H9 (cell line): ENCODE data around the gene NPBWR2. TPM values are rescaled to one million over a fixed set of nuclear protein-coding genes. Genes with fewer than 3 reads are reported as not detected.

Source experiments
- DNase-seq: peaks from one replicate; pipeline ENCODE4 v3.0.0-alpha.2; 2017
- H2AFZ ChIP-seq: one replicate; pipeline ENCODE4 v1.6.1; 2013; ENCODE audit warnings: mild to moderate bottlenecking, low read length, control low read depth, moderate library complexity
- H2AK5ac ChIP-seq: 2 replicates; pipeline ENCODE4 v1.6.1; 2013; ENCODE audit warnings: low read length, control low read depth, mixed read lengths; ENCODE audit not compliant: insufficient read length
- H2BK120ac ChIP-seq: one replicate; pipeline ENCODE4 v1.6.1; 2013; ENCODE audit warnings: low read depth, mild to moderate bottlenecking, low read length, control low read depth, inconsistent platforms; ENCODE audit not compliant: poor library complexity, severe bottlenecking
- H2BK12ac ChIP-seq: 2 replicates; pipeline ENCODE4 v1.6.1; 2013; ENCODE audit warnings: low read length, control low read depth, mixed read lengths, low read depth; ENCODE audit not compliant: insufficient read length
- H2BK15ac ChIP-seq: 2 replicates; pipeline ENCODE4 v1.6.1; 2013; ENCODE audit warnings: low read depth, low read length, control low read depth
- H2BK20ac ChIP-seq: one replicate; pipeline ENCODE4 v1.6.1; 2013; ENCODE audit warnings: low read depth, mild to moderate bottlenecking, low read length, control low read depth, inconsistent platforms; ENCODE audit not compliant: poor library complexity, severe bottlenecking
- H2BK5ac ChIP-seq: 2 replicates; pipeline ENCODE4 v1.6.1; 2013; ENCODE audit warnings: low read length, control low read depth, mixed read lengths; ENCODE audit not compliant: insufficient read length
- H3K14ac ChIP-seq: 2 replicates; pipeline ENCODE4 v1.6.1; 2013; ENCODE audit warnings: low read length, control low read depth; ENCODE audit not compliant: insufficient read depth
- H3K18ac ChIP-seq: 2 replicates; pipeline ENCODE4 v1.6.1; 2013; ENCODE audit warnings: low read depth, mild to moderate bottlenecking, mixed read lengths, low read length, control low read depth; ENCODE audit not compliant: insufficient read length
- H3K23ac ChIP-seq: 2 replicates; pipeline ENCODE4 v1.6.1; 2013; ENCODE audit warnings: low read length, control low read depth, mixed read lengths, low read depth; ENCODE audit not compliant: insufficient read length
- H3K23me2 ChIP-seq: 2 replicates; pipeline ENCODE4 v1.6.1; 2013; ENCODE audit warnings: low read depth, mild to moderate bottlenecking, mixed read lengths, low read length, control low read depth; ENCODE audit not compliant: insufficient read length, poor library complexity, severe bottlenecking
- H3K27ac ChIP-seq: 2 replicates; pipeline ENCODE4 v1.5.1; 2013; ENCODE audit warnings: low read length, control low read depth, mixed read lengths, low read depth; ENCODE audit not compliant: insufficient read length
- H3K27me3 ChIP-seq: 2 replicates; pipeline ENCODE4 v1.6.1; 2013; ENCODE audit warnings: low read length, control low read depth, inconsistent platforms; ENCODE audit not compliant: insufficient read depth
- H3K4ac ChIP-seq: 2 replicates; pipeline ENCODE4 v1.6.1; 2013; ENCODE audit warnings: low read depth, mild to moderate bottlenecking, control low read depth, inconsistent platforms, low read length, moderate library complexity
- H3K4me1 ChIP-seq: 2 replicates; pipeline ENCODE4 v1.6.1; 2013; ENCODE audit warnings: low read length, control low read depth, inconsistent platforms; ENCODE audit not compliant: insufficient read depth
- H3K4me2 ChIP-seq: 2 replicates; pipeline ENCODE4 v1.6.1; 2013; ENCODE audit warnings: low read length, control low read depth, mixed read lengths; ENCODE audit not compliant: insufficient read length, insufficient read depth
- H3K56ac ChIP-seq: 2 replicates; pipeline ENCODE4 v1.6.1; 2013; ENCODE audit warnings: low read depth, mild to moderate bottlenecking, mixed read lengths, low read length, control low read depth; ENCODE audit not compliant: insufficient read length
- H3K79me1 ChIP-seq: 2 replicates; pipeline ENCODE4 v1.6.1; 2013; ENCODE audit warnings: low read depth, mild to moderate bottlenecking, moderate library complexity, low read length, control low read depth, inconsistent platforms; ENCODE audit not compliant: insufficient read depth, poor library complexity, severe bottlenecking
- H3K79me2 ChIP-seq: 2 replicates; pipeline ENCODE4 v1.6.1; 2013; ENCODE audit warnings: low read length, control low read depth, inconsistent platforms; ENCODE audit not compliant: insufficient read depth
- H3K9ac ChIP-seq: 2 replicates; pipeline ENCODE4 v1.6.1; 2013; ENCODE audit warnings: low read length, control low read depth, mixed read lengths; ENCODE audit not compliant: insufficient read length; ENCODE audit errors: extremely low read depth
- H3K9me3 ChIP-seq: one replicate; pipeline ENCODE4 v1.6.1; 2013; ENCODE audit warnings: low read depth, low read length, inconsistent platforms; ENCODE audit not compliant: control insufficient read depth
- H3T11ph ChIP-seq: one replicate; pipeline ENCODE4 v1.6.1; 2013; ENCODE audit warnings: mild to moderate bottlenecking, low read length, control low read depth, inconsistent platforms
- H4K20me1 ChIP-seq: one replicate; pipeline ENCODE4 v1.6.1; 2013; ENCODE audit not compliant: control insufficient read depth, insufficient read length, insufficient read depth
- H4K5ac ChIP-seq: 2 replicates; pipeline ENCODE4 v1.6.1; 2013; ENCODE audit warnings: low read depth, mild to moderate bottlenecking, mixed read lengths, low read length, control low read depth; ENCODE audit not compliant: insufficient read length
- H4K8ac ChIP-seq: replicated peaks from 2 replicates; pipeline ENCODE4 v1.6.1; 2013; ENCODE audit warnings: low read length, control low read depth, mixed read lengths, low read depth; ENCODE audit not compliant: insufficient read length
- H4K91ac ChIP-seq: 2 replicates; pipeline ENCODE4 v1.6.1; 2013; ENCODE audit warnings: low read depth, mild to moderate bottlenecking, moderate library complexity, mixed read lengths, low read length, control low read depth; ENCODE audit not compliant: insufficient read length
- H3K27ac Mint-ChIP-seq, 3 experiments: 2 replicates in 2 of 3; 3 replicates in 1 of 3; pipeline ENCODE4 v1.8.0; 2020 to 2021; ENCODE audit warnings: mixed read lengths in 3 of 3, mild to moderate bottlenecking in 1 of 3, moderate library complexity in 1 of 3
- H3K27me3 Mint-ChIP-seq: 2 replicates; pipeline ENCODE4 v1.8.0; 2021; ENCODE audit warnings: low read depth, mild to moderate bottlenecking, moderate library complexity, mixed read lengths
- H3K36me3 Mint-ChIP-seq, 3 experiments: 2 replicates in 2 of 3; 3 replicates in 1 of 3; pipeline ENCODE4 v1.8.0; 2020 to 2021; ENCODE audit warnings: low read depth in 3 of 3, mixed read lengths in 3 of 3; ENCODE audit not compliant: insufficient read depth in 1 of 3
- H3K4me1 Mint-ChIP-seq, 2 experiments: 2 replicates each; pipeline ENCODE4 v1.8.0; 2020; ENCODE audit warnings: mixed read lengths in 2 of 2
- H3K4me3 Mint-ChIP-seq, 2 experiments: 2 replicates in 1 of 2; 3 replicates in 1 of 2; pipeline ENCODE4 v1.8.0; 2020 to 2021; ENCODE audit warnings: mild to moderate bottlenecking in 2 of 2, mixed read lengths in 2 of 2, moderate library complexity in 1 of 2
- H3K9me3 Mint-ChIP-seq, 2 experiments: 2 replicates in 1 of 2; 3 replicates in 1 of 2; pipeline ENCODE4 v1.8.0; 2020; ENCODE audit warnings: mild to moderate bottlenecking in 2 of 2, mixed read lengths in 2 of 2, moderate library complexity in 1 of 2
- WGBS: extraction: QIAGEN DNeasy Blood & Tissue Kit; methylation state at CpG from one replicate; pipeline ENCODE4 v1.1.7; 2013; ENCODE audit warnings: missing lambda C conversion rate, low lambda C conversion rate, mixed read lengths; ENCODE audit not compliant: insufficient read length; ENCODE audit errors: extremely low coverage; 5-methylcytosine and 5-hydroxymethylcytosine counted together
- total RNA-seq: library from RNA; stranded (reverse); gene quantifications from 2 replicates; pipeline ENCODE4 v1.2.1, GENCODE V29; 2021
- TF ChIP-seq, protein P1 (sequence below): fragments of 200-600 bp; sonication (generic); conservative IDR thresholded peaks from 3 replicates; pipeline ENCODE4 v1.8.0; 2021; ENCODE audit warnings: antibody characterized with exemption, mild to moderate bottlenecking

NPBWR2 gene
- total RNA-seq, 1 experiment from 2014 or later: not detected

DNA sequence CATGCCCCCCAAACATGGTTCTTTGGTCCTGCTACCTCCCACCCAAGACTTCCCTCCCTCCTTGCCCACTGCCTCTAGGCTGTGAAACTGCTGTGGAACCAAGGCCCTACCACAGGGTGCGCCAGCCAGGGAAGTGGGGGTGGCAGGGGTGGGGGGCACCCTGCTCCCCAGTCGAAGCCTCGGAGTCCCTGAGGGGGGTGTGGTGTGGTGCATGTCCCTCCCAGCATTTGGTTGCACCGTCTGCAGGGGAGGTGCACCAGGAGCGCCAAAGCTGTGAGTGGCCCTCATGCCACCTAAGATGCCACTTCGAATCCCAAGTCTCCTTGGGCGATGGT, 29.9 kb downstream of the NPBWR2 start:
- no peak overlapping the region for H2AFZ ChIP-seq
- no peaks in the 10 kb centered on the region for H4K20me1 ChIP-seq

More for the DNA sequence above, 29.9 kb downstream of the NPBWR2 start:
- Mint-ChIP-seq H3K4me3 (no peak overlapping the region), H3K27ac (no peak overlapping the region), H3K27me3 (peaks cover 24% of the 10 kb centered on the region), H3K36me3 (no peaks in the 10 kb centered on the region; a peak in 2 of 7 replicates), H3K4me1 (peaks cover 24 to 29% of the 10 kb centered on the region in 2 experiments), H3K9me3 (no peaks in the 10 kb centered on the region)
- Histone ChIP-seq H2BK12ac (no peak overlapping the region), H3K79me1 (no peaks in the 10 kb centered on the region), H2BK20ac (no peak overlapping the region), H3K23ac (no peak overlapping the region), H4K8ac (no peak overlapping the region), H3K27me3 (no peaks in the 10 kb centered on the region), H3K23me2 (peaks cover 8% of the 10 kb centered on the region), H2BK15ac (no peak overlapping the region), H3K9ac (no peak overlapping the region), H3K4me1 (no peaks in the 10 kb centered on the region; the same call in 1 of the 2 replicates), H4K91ac (no peak overlapping the region), H3T11ph (no peak overlapping the region), H2AK5ac (no peak overlapping the region), H3K18ac (no peak overlapping the region), H4K5ac (no peak overlapping the region), H3K79me2 (no peaks in the 10 kb centered on the region), H3K4ac (no peak overlapping the region), H3K9me3 (no peaks in the 10 kb centered on the region), H3K14ac (no peak overlapping the region), H2BK5ac (no peak overlapping the region), H3K27ac (no peak overlapping the region), H2BK120ac (no peak overlapping the region), H3K56ac (no peak overlapping the region), H3K4me2 (no peak overlapping the region)
- no peak for DNase-seq
- WGBS: no CpG with 5 or more reads among the region's 7 CpGs
- TF ChIP-seq, protein P1, sequence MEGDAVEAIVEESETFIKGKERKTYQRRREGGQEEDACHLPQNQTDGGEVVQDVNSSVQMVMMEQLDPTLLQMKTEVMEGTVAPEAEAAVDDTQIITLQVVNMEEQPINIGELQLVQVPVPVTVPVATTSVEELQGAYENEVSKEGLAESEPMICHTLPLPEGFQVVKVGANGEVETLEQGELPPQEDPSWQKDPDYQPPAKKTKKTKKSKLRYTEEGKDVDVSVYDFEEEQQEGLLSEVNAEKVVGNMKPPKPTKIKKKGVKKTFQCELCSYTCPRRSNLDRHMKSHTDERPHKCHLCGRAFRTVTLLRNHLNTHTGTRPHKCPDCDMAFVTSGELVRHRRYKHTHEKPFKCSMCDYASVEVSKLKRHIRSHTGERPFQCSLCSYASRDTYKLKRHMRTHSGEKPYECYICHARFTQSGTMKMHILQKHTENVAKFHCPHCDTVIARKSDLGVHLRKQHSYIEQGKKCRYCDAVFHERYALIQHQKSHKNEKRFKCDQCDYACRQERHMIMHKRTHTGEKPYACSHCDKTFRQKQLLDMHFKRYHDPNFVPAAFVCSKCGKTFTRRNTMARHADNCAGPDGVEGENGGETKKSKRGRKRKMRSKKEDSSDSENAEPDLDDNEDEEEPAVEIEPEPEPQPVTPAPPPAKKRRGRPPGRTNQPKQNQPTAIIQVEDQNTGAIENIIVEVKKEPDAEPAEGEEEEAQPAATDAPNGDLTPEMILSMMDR: no peak
